GM21717 (cell line): Measurements from ENCODE around the gene GDI1.

Experiments
- ATAC-seq: cut with Tn5 transposase; IDR thresholded peaks from one replicate; pipeline ENCODE4 v1.9.1; 2021; ENCODE audit warnings: mild to moderate bottlenecking, moderate library complexity; ENCODE audit not compliant: unreplicated experiment

GDI1 gene

GRCh38 chrX:154436374-154436982, 476 bp upstream of the GDI1 start:
- no peak for ATAC-seq

- ATAC-seq = no peak
Measured at GRCh38 chrX:154437971-154438893, 1.3 kb downstream of the GDI1 start.

DNA sequence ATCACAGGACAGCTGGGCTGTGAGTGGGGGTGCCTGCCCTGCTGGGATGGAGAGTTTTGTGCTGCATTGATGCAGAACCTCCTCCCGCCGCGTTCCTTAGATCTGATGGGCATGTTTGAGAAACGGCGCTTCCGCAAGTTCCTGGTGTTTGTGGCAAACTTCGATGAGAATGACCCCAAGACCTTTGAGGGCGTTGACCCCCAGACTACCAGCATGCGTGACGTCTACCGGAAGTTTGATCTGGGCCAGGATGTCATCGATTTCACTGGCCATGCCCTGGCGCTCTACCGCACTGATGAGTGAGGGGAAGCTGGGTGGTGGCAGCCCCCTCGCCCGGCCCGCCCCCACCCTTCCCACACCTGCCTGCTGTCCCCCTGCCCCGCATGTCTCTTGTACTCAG, 2.9 kb downstream of the GDI1 start:
- no peak for ATAC-seq

- no peak for ATAC-seq
Measured at GRCh38 chrX:154440623-154441357, 3.8 kb downstream of the GDI1 start.

DNA sequence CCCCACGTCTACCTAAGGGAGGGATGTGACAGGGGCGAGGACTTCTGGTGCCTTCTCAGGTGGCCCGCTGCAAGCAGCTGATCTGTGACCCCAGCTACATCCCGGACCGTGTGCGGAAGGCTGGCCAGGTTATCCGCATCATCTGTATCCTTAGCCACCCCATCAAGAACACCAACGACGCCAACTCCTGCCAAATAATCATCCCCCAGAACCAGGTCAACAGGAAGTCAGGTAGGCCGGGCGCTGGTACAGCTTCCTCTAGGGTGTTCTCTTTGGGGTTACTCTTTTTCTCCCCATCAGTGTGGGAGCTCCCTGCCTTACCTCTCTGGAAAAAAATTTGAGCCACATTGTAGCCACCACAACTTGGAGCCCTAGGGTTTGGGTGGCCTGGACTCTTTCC, 4.6 kb downstream of the GDI1 start:
- no peak for ATAC-seq

GRCh38 chrX:154441984-154442707, 5.2 kb downstream of the GDI1 start:
- no peak for ATAC-seq

DNA sequence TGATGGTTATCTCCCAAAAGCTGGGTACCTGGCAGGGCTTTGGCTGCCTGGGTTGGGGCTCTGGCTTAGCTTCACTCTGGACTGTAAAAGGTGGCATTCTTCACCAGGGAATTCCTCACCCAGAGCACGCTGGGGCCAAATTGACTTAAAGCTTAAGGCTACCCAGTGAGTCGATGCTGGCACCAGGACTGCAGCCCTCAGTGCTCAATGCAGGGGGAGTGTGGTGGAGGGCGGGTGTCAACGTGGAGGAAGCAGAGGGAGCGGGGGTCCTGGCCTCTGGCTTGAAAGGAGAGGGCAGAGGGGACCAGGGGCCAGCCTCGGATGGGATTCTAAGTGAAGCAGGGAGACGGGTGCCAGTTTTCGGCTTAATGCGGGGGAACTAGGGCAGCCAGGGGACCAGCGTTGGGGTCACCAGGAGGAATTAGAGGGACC, 6.5 kb downstream of the GDI1 start:
- ATAC-seq = no peak

- peak; percentile 52 for ATAC-seq
Measured at GRCh38 chrX:154443992-154444754, 7.2 kb downstream of the GDI1 start, which contains the start of gene FAM50A. Gene FAM50A, plus strand, starts transcription at chrX:154444141. Its CDS starts 95 bp downstream, at chrX:154444236.

GRCh38 chrX:154444755-154445246, 7.8 kb downstream of the GDI1 start:
- ATAC-seq = no peak

- no peak for ATAC-seq
Measured at GRCh38 chrX:154445776-154446175, 8.8 kb downstream of the GDI1 start.

GRCh38 chrX:154446430-154446829, 9.5 kb downstream of the GDI1 start:
- ATAC-seq = no peak

- no peak for ATAC-seq
Measured at GRCh38 chrX:154448484-154448883, 11.5 kb downstream of the GDI1 start.

DNA sequence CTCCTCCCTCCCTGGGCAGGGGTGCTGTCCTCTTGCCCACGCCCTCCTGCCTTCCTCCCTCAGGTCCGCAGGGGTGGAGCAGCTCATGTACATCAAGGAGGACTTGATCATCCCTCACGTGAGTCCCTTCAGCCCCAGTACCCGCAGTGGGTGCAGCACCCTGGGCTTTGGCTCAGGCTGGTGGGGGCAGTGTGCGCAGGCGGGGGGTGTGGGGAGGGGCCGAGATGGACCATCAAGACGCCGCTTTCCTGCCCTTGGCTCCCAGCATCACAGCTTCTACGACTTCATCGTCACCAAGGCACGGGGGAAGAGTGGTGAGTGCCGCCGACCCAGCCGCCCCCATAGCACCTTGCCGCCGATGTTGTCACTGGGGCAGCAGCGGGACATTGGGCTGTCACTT, 12.7 kb downstream of the GDI1 start:
- no peak for ATAC-seq

DNA sequence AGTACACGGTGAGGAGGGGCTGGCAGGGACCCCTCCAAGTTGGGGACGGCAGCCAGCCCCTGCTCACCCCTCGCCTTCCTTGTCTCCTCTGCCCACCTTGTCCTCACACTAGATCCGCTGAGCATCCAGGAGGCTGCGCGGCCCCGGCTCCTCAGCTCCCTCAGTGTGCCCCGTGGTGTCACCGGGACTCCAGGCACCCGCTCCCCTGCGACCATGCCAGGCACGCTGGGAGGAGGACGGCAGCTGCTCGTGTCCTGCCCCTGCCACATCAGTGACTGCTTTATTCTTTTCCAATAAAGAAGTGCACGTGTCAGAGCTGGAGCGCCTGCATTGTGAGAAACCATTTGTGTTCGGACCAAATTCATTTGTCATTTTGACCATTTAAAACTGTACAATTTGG, 13.4 kb downstream of the GDI1 start:
- no peak for ATAC-seq

GRCh38 chrX:154452823-154453222, 15.9 kb downstream of the GDI1 start:
- no peak for ATAC-seq

- ATAC-seq = peak; percentile 42
Measured at GRCh38 chrX:154457491-154458115, 20.6 kb downstream of the GDI1 start.

- peak; percentile 57 for ATAC-seq
Measured at GRCh38 chrX:154458116-154458953, 21.4 kb downstream of the GDI1 start, which contains the start of gene PLXNA3. Gene PLXNA3, plus strand, starts transcription at chrX:154458281. Its CDS starts 1,903 bp downstream, at chrX:154460184.
